ENCODE data around the gene SKOR1. TPM values are rescaled to one million over a fixed set of nuclear protein-coding genes. Genes with fewer than 3 reads are reported as not detected.

SKOR1 gene
- total RNA-seq, 4 donors from 2014 or later, result 0.13 to 2.1 (median 0.25) TPM

DNA sequence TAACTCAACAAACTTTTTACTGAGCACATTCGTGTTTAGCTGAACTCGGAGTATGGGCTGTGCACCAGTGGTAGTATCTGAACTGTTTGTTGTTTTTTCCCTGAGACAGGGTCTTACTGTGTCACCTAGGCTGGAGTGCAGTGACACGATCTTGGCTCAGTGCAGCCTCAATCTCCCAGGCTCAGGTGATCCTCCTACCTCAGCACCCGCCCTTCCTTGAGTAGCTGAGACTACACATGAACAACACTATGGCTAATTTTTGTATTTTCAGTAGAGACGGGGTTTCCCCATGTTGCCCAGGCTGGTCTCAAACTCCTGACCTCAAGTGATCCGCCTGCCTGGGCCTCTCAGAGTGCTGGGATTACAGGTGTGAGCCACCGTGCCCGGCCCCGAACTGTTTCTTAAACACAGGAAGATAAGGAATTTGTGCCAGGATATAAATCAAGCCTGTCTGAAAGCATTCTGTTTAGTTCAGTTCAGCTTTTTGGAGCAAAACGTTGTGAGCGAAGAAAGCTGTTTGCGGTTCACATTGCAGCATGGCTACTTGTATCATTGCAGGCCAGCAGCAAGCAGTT, 40.4 kb upstream of the SKOR1 start:
- Histone ChIP-seq H3K27me3 (no peaks in the 10 kb centered on the region), H3K36me3 (peaks cover 0 to 8% of the 10 kb centered on the region in 2 donors), H3K27ac (no peak overlapping the region), H3K9me3 (no peaks in the 10 kb centered on the region), H3K4me1 (no peaks in the 10 kb centered on the region), H3K4me3 (no peak overlapping the region)
- DNase-seq (no peak), ATAC-seq (no peak)
- in situ Hi-C loops (cut with MboI; ENCODE audit: low sequenced_read_pairs in 4 of 4) (no loop called here), intact Hi-C loops (cut with DNase I; ENCODE audit: low total_unique reads) (no loop called here)
- no peak for TF ChIP-seq POLR2A (IDR thresholded peaks at IDR 0.05)
- TF ChIP-seq, protein P1, sequence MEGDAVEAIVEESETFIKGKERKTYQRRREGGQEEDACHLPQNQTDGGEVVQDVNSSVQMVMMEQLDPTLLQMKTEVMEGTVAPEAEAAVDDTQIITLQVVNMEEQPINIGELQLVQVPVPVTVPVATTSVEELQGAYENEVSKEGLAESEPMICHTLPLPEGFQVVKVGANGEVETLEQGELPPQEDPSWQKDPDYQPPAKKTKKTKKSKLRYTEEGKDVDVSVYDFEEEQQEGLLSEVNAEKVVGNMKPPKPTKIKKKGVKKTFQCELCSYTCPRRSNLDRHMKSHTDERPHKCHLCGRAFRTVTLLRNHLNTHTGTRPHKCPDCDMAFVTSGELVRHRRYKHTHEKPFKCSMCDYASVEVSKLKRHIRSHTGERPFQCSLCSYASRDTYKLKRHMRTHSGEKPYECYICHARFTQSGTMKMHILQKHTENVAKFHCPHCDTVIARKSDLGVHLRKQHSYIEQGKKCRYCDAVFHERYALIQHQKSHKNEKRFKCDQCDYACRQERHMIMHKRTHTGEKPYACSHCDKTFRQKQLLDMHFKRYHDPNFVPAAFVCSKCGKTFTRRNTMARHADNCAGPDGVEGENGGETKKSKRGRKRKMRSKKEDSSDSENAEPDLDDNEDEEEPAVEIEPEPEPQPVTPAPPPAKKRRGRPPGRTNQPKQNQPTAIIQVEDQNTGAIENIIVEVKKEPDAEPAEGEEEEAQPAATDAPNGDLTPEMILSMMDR (IDR thresholded peaks at IDR 0.05 in 4 of 5, conservative IDR thresholded peaks at IDR 0.05 in 1 of 5), result no peak

DNA sequence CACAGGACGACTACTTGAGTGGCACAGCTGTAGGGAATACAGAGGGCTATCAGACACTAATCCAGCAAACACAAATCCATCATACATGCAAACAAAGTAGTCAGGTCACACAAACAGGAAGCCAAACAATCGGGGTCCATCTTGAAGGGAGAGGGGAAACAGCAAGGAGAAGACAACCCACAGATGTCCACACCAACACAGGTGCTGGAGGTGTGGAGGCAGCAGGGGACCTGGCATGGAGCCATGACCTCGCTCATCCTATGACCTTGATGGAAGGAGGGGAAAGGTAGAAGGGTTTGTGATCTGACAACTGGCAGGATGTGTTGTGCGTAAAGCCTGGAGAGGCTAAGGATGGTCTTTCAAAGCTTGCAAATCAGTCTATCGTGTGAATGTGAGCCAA, 39.9 kb upstream of the SKOR1 start:
- TF ChIP-seq, protein P1 (IDR thresholded peaks at IDR 0.05 in 4 of 5, conservative IDR thresholded peaks at IDR 0.05 in 1 of 5), result no peak
- DNase-seq, result no peak
- intact Hi-C loops (cut with DNase I; ENCODE audit: low total_unique reads), result no loop called here
- Histone ChIP-seq H3K36me3 (peaks cover 0 to 8% of the 10 kb centered on the region in 2 donors), H3K9me3 (no peaks in the 10 kb centered on the region), H3K27ac (no peak overlapping the region), H3K27me3 (no peaks in the 10 kb centered on the region), H3K4me3 (no peak overlapping the region), H3K4me1 (no peaks in the 10 kb centered on the region)
- ATAC-seq, result no peak
- in situ Hi-C loops (cut with MboI; ENCODE audit: low sequenced_read_pairs in 4 of 4), result no loop called here

DNA sequence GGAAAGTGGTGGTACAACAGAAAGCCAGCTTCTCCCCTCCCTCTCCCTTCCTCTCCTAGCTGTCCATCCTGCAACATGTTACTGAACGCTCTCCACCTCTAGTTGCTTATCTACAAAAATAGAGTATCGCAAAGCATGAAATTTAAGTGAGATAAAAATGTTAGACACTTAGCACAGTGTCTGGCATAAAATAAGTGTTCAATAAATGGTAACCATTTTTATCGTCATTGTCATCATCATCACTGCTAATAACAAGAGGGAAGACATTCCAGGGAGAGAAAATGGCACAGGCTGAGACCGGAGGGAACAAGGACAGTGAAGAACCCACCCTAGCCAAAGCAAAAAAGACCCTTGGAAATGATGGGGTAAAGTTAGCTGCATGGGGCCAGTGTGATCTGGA, 38.7 kb upstream of the SKOR1 start:
- ATAC-seq (no peak), DNase-seq (no peak)
- Histone ChIP-seq H3K9me3 (no peaks in the 10 kb centered on the region), H3K4me3 (no peak overlapping the region), H3K27me3 (no peaks in the 10 kb centered on the region), H3K27ac (no peak overlapping the region), H3K36me3 (peaks cover 0 to 8% of the 10 kb centered on the region in 2 donors), H3K4me1 (no peaks in the 10 kb centered on the region)
- intact Hi-C loops (cut with DNase I; ENCODE audit: low total_unique reads), result no loop called here
- in situ Hi-C loops (cut with MboI; ENCODE audit: low sequenced_read_pairs in 4 of 4), result no loop called here
- no peak for TF ChIP-seq POLR2A (IDR thresholded peaks at IDR 0.05)
- TF ChIP-seq, protein P1 (IDR thresholded peaks at IDR 0.05 in 4 of 5, conservative IDR thresholded peaks at IDR 0.05 in 1 of 5), result no peak

DNA sequence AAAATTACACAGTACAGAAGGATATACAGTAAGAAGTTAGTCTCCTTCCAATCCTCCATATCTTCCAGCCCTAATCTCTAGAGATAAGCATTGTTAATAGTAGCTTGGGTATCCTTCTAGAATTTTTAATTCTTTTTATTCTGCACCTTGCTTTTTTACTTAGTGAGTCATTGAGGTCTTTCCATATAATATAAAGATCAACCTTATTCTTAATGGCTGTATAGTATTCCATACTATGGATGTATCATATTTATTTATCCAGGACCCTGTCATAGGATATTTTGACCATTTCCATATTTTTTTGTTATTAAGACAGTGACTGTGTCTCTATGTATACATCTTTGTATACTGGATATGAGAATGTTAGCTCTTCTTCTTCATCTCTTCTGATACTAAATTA, 36.3 kb upstream of the SKOR1 start:
- Histone ChIP-seq H3K9me3 (no peaks in the 10 kb centered on the region), H3K36me3 (no peaks in the 10 kb centered on the region), H3K27me3 (no peaks in the 10 kb centered on the region), H3K4me3 (no peak overlapping the region), H3K4me1 (no peaks in the 10 kb centered on the region), H3K27ac (no peak overlapping the region)
- no peak for TF ChIP-seq POLR2A (IDR thresholded peaks at IDR 0.05)
- TF ChIP-seq, protein P1 (IDR thresholded peaks at IDR 0.05 in 4 of 5, conservative IDR thresholded peaks at IDR 0.05 in 1 of 5), result no peak
- in situ Hi-C loops (cut with MboI; ENCODE audit: low sequenced_read_pairs in 4 of 4), result no loop called here
- no peak for ATAC-seq
- intact Hi-C loops (cut with DNase I; ENCODE audit: low total_unique reads), result no loop called here
- DNase-seq, result no peak

Measured in gastrocnemius medialis (tissue), 4 donors.